ENCODE measurements around the gene NKG7. TPM values are rescaled to one million over a fixed set of nuclear protein-coding genes. Genes with fewer than 3 reads are reported as not detected.

Gene NKG7
- total and polyA plus RNA-seq, 2 experiments from 2014 or later = not detected

GRCh38 chr19:51359294-51359693, 13.2 kb downstream of the NKG7 start (continued):
- no peak for TF ChIP-seq CTCF (conservative IDR thresholded peaks at IDR 0.05; ENCODE audit: low read depth in 2 of 2)

GRCh38 chr19:51357952-51358351, 14.5 kb downstream of the NKG7 start:
- H3K4me3 ChIP-seq = no peak overlapping the region
- H3K27me3 ChIP-seq (ENCODE audit: insufficient read depth) = no peaks in the 10 kb centered on the region
- H3K4me1 ChIP-seq (ENCODE audit: insufficient read depth) = peaks cover 9% of the 10 kb centered on the region; the same call in 1 of the 2 replicates
- no peaks in the 10 kb centered on the region for H3K36me3 ChIP-seq (ENCODE audit: insufficient read depth)
- Mint-ChIP-seq H3K9me3 (no peaks in the 10 kb centered on the region), H3K4me3 (no peak overlapping the region), H3K4me1 (peaks cover 15% of the 10 kb centered on the region), H3K36me3 (ENCODE audit: low read depth) (no peaks in the 10 kb centered on the region), H3K27ac (no peak overlapping the region), H3K27me3 (ENCODE audit: insufficient read depth, low read depth, poor library complexity) (peaks cover 2% of the 10 kb centered on the region)
- no peak overlapping the region for H3K27ac ChIP-seq (ENCODE audit: low read depth)
- ATAC-seq = no peak
- no peak for DNase-seq (ENCODE audit: low spot score)
- no peaks in the 10 kb centered on the region for H3K79me2 ChIP-seq (replicated peaks; ENCODE audit: insufficient read depth)
- TF ChIP-seq JUNB (IDR thresholded peaks at IDR 0.05; ENCODE audit: unreplicated experiment) (no peak), CTCF (conservative IDR thresholded peaks at IDR 0.05; ENCODE audit: low read depth in 2 of 2) (no peak), EZH2phosphoT487 (IDR thresholded peaks at IDR 0.05; ENCODE audit: unreplicated experiment) (no peak), EZH2 (IDR thresholded peaks at IDR 0.05; ENCODE audit: low read depth, unreplicated experiment) (no peak), POLR2AphosphoS5 (IDR thresholded peaks at IDR 0.05; ENCODE audit: low read depth) (no peak), NANOG (IDR thresholded peaks at IDR 0.05; ENCODE audit: borderline replicate concordance) (no peak), STAT1 (IDR thresholded peaks at IDR 0.05; ENCODE audit: unreplicated experiment) (no peak), ZNF114 (CRISPR knock-in tag; IDR thresholded peaks at IDR 0.05) (no peak), ZNF331 (CRISPR knock-in tag; IDR thresholded peaks at IDR 0.05; ENCODE audit: low read depth) (no peak), CREB1 (CRISPR knock-in tag; IDR thresholded peaks at IDR 0.05; ENCODE audit: low read depth) (no peak)
- TF ChIP-seq, protein P1, sequence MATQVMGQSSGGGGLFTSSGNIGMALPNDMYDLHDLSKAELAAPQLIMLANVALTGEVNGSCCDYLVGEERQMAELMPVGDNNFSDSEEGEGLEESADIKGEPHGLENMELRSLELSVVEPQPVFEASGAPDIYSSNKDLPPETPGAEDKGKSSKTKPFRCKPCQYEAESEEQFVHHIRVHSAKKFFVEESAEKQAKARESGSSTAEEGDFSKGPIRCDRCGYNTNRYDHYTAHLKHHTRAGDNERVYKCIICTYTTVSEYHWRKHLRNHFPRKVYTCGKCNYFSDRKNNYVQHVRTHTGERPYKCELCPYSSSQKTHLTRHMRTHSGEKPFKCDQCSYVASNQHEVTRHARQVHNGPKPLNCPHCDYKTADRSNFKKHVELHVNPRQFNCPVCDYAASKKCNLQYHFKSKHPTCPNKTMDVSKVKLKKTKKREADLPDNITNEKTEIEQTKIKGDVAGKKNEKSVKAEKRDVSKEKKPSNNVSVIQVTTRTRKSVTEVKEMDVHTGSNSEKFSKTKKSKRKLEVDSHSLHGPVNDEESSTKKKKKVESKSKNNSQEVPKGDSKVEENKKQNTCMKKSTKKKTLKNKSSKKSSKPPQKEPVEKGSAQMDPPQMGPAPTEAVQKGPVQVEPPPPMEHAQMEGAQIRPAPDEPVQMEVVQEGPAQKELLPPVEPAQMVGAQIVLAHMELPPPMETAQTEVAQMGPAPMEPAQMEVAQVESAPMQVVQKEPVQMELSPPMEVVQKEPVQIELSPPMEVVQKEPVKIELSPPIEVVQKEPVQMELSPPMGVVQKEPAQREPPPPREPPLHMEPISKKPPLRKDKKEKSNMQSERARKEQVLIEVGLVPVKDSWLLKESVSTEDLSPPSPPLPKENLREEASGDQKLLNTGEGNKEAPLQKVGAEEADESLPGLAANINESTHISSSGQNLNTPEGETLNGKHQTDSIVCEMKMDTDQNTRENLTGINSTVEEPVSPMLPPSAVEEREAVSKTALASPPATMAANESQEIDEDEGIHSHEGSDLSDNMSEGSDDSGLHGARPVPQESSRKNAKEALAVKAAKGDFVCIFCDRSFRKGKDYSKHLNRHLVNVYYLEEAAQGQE (IDR thresholded peaks at IDR 0.05; ENCODE audit: unreplicated experiment) = no peak
- TF ChIP-seq, protein P2, sequence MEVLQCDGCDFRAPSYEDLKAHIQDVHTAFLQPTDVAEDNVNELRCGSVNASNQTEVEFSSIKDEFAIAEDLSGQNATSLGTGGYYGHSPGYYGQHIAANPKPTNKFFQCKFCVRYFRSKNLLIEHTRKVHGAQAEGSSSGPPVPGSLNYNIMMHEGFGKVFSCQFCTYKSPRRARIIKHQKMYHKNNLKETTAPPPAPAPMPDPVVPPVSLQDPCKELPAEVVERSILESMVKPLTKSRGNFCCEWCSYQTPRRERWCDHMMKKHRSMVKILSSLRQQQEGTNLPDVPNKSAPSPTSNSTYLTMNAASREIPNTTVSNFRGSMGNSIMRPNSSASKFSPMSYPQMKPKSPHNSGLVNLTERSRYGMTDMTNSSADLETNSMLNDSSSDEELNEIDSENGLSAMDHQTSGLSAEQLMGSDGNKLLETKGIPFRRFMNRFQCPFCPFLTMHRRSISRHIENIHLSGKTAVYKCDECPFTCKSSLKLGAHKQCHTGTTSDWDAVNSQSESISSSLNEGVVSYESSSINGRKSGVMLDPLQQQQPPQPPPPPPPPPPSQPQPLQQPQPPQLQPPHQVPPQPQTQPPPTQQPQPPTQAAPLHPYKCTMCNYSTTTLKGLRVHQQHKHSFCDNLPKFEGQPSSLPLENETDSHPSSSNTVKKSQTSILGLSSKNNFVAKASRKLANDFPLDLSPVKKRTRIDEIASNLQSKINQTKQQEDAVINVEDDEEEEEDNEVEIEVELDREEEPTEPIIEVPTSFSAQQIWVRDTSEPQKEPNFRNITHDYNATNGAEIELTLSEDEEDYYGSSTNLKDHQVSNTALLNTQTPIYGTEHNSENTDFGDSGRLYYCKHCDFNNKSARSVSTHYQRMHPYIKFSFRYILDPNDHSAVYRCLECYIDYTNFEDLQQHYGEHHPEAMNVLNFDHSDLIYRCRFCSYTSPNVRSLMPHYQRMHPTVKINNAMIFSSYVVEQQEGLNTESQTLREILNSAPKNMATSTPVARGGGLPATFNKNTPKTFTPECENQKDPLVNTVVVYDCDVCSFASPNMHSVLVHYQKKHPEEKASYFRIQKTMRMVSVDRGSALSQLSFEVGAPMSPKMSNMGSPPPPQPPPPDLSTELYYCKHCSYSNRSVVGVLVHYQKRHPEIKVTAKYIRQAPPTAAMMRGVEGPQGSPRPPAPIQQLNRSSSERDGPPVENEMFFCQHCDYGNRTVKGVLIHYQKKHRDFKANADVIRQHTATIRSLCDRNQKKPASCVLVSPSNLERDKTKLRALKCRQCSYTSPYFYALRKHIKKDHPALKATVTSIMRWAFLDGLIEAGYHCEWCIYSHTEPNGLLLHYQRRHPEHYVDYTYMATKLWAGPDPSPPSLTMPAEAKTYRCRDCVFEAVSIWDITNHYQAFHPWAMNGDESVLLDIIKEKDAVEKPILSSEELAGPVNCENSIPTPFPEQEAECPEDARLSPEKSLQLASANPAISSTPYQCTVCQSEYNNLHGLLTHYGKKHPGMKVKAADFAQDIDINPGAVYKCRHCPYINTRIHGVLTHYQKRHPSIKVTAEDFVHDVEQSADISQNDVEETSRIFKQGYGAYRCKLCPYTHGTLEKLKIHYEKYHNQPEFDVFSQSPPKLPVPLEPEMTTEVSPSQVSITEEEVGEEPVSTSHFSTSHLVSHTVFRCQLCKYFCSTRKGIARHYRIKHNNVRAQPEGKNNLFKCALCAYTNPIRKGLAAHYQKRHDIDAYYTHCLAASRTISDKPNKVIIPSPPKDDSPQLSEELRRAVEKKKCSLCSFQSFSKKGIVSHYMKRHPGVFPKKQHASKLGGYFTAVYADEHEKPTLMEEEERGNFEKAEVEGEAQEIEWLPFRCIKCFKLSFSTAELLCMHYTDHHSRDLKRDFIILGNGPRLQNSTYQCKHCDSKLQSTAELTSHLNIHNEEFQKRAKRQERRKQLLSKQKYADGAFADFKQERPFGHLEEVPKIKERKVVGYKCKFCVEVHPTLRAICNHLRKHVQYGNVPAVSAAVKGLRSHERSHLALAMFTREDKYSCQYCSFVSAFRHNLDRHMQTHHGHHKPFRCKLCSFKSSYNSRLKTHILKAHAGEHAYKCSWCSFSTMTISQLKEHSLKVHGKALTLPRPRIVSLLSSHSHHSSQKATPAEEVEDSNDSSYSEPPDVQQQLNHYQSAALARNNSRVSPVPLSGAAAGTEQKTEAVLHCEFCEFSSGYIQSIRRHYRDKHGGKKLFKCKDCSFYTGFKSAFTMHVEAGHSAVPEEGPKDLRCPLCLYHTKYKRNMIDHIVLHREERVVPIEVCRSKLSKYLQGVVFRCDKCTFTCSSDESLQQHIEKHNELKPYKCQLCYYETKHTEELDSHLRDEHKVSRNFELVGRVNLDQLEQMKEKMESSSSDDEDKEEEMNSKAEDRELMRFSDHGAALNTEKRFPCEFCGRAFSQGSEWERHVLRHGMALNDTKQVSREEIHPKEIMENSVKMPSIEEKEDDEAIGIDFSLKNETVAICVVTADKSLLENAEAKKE (CRISPR knock-in tag; IDR thresholded peaks at IDR 0.05) = no peak
- no peak overlapping the region for H2AFZ ChIP-seq
- H3F3A ChIP-seq (replicated peaks; ENCODE audit: low read depth) = no peaks in the 10 kb centered on the region
- no peak overlapping the region for H3K4me2 ChIP-seq
- no peaks in the 10 kb centered on the region for H4K20me1 ChIP-seq (replicated peaks; ENCODE audit: insufficient read depth)
- H3K9me2 ChIP-seq (ENCODE audit: insufficient read depth) = no peaks in the 10 kb centered on the region
